CD4-positive, alpha-beta memory T cell (primary cell): Measurements from ENCODE around the gene ANAPC7. TPM values are rescaled to one million over a fixed set of nuclear protein-coding genes. Genes with fewer than 3 reads are reported as not detected.
"Not testable (repeated sequence)": the region's sequence is repeated elsewhere in the genome, so short reads cannot be mapped to it uniquely, and the experiment has no call there.

Experiments
- CTCF ChIA-PET: fragments of 350-600 bp; sonication (Branson Sonifier 250); formaldehyde crosslinking; loops from one replicate; lab custom pipeline; 2021; ENCODE audit warnings: inconsistent platforms; ENCODE audit not compliant: partially characterized antibody; lab: Charles Lee
- POLR2A ChIA-PET: fragments of 350-600 bp; sonication (Branson Sonifier 250); formaldehyde crosslinking; loops from one replicate; lab custom pipeline; 2021; ENCODE audit not compliant: partially characterized antibody; lab: Charles Lee
- DNase-seq, 5 donors: peaks; one replicate each; pipeline versions ENCODE4 v3.0.0 to v3.0.0-alpha.2; 2020 to 2022; ENCODE audit warnings: mixed read lengths in 1 of 5
- H3K27ac ChIP-seq: one replicate; pipeline ENCODE4 v1.7.0; 2013; ENCODE audit warnings: low read depth, low read length
- H3K27me3 ChIP-seq: 2 replicates; pipeline ENCODE4 v1.7.0; 2013; ENCODE audit warnings: mild to moderate bottlenecking, low read length, moderate library complexity; ENCODE audit not compliant: insufficient read depth
- H3K36me3 ChIP-seq: 2 replicates; pipeline ENCODE4 v1.7.0; 2013; ENCODE audit warnings: mild to moderate bottlenecking, low read length, moderate library complexity; ENCODE audit not compliant: insufficient read depth
- H3K4me1 ChIP-seq: 2 replicates; pipeline ENCODE4 v1.7.0; 2013; ENCODE audit warnings: mild to moderate bottlenecking, low read length, moderate library complexity; ENCODE audit not compliant: insufficient read depth
- H3K4me3 ChIP-seq, 2 donors: one replicate each; pipeline ENCODE4 v1.7.0; 2013; ENCODE audit warnings: low read length in 2 of 2, mild to moderate bottlenecking in 1 of 2
- H3K9me3 ChIP-seq, 2 donors: one replicate each; pipeline ENCODE4 v1.7.0; 2013; ENCODE audit warnings: low read length in 2 of 2, control low read depth in 1 of 2; ENCODE audit not compliant: control insufficient read depth in 1 of 2
- H3K27ac Mint-ChIP-seq, 7 donors: one replicate each; pipeline ENCODE4 v1.8.0; 2020 to 2021; ENCODE audit warnings: mixed read lengths in 7 of 7, mild to moderate bottlenecking in 6 of 7, inconsistent platforms in 3 of 7, moderate library complexity in 3 of 7
- H3K27me3 Mint-ChIP-seq, 2 donors: one replicate each; pipeline ENCODE4 v1.8.0; 2020 to 2021; ENCODE audit warnings: mixed read lengths in 2 of 2
- H3K36me3 Mint-ChIP-seq, 2 donors: one replicate each; pipeline ENCODE4 v1.8.0; 2020 to 2021; ENCODE audit warnings: mixed read lengths in 2 of 2, inconsistent platforms in 1 of 2, mild to moderate bottlenecking in 1 of 2
- H3K4me1 Mint-ChIP-seq, 4 donors: one replicate each; pipeline ENCODE4 v1.8.0; 2020 to 2021; ENCODE audit warnings: mixed read lengths in 4 of 4, mild to moderate bottlenecking in 1 of 4
- H3K4me3 Mint-ChIP-seq, 8 donors: one replicate each; pipeline ENCODE4 v1.8.0; 2020 to 2021; ENCODE audit warnings: mixed read lengths in 8 of 8, mild to moderate bottlenecking in 7 of 8, moderate library complexity in 6 of 8, inconsistent platforms in 3 of 8
- H3K9me3 Mint-ChIP-seq, 8 donors: one replicate each; pipeline ENCODE4 v1.8.0; 2020 to 2021; ENCODE audit warnings: mixed read lengths in 8 of 8, mild to moderate bottlenecking in 5 of 8, inconsistent platforms in 3 of 8, moderate library complexity in 1 of 8
- intact Hi-C: fragments of 100-400 bp; cut with micrococcal nuclease; formaldehyde crosslinking; loops from one replicate; pipeline ENCODE4 v1.15.1; 2023
- polyA plus RNA-seq, 2 donors: library from polyadenylated mRNA; unstranded; fragments of 300-500 nt; fragmentation: Illumina TruSeq; gene quantifications; one replicate each; pipeline ENCODE4 v1.2.3, GENCODE V29; 2021
- total RNA-seq, 2 experiments: library from RNA; stranded (reverse); gene quantifications; one replicate each; pipeline ENCODE4 v1.2.3, GENCODE V29; 2021

The ANAPC7 gene
- total and polyA plus RNA-seq, 4 experiments from 2014 or later, result 28.8 to 70.1 (median 50.4) TPM

- peak overlapping the region in 1 of 7 donors; percentile 24 for H3K27ac Mint-ChIP-seq
- intact Hi-C loops, H3K27me3 Mint-ChIP-seq, H3K4me3 ChIP-seq, DNase-seq, H3K4me1 Mint-ChIP-seq, H3K4me3 Mint-ChIP-seq, H3K9me3 Mint-ChIP-seq, POLR2A ChIA-PET, H3K27me3 ChIP-seq, H3K27ac ChIP-seq, H3K9me3 ChIP-seq, H3K4me1 ChIP-seq: not testable (repeated sequence)
- peaks cover 51 to 70% of the 10 kb centered on the region in 2 donors for H3K36me3 Mint-ChIP-seq
- CTCF ChIA-PET, result interaction anchor here (0.6 kb wide), 1 partner anchor 68 kb away, joined by 3 read pairs; no protein-coding TSS in a partner anchor
- H3K36me3 ChIP-seq, result peaks cover 67% of the 10 kb centered on the region
Measured at GRCh38 chr12:110378131-110378790, 25.2 kb downstream of the ANAPC7 start.

DNA sequence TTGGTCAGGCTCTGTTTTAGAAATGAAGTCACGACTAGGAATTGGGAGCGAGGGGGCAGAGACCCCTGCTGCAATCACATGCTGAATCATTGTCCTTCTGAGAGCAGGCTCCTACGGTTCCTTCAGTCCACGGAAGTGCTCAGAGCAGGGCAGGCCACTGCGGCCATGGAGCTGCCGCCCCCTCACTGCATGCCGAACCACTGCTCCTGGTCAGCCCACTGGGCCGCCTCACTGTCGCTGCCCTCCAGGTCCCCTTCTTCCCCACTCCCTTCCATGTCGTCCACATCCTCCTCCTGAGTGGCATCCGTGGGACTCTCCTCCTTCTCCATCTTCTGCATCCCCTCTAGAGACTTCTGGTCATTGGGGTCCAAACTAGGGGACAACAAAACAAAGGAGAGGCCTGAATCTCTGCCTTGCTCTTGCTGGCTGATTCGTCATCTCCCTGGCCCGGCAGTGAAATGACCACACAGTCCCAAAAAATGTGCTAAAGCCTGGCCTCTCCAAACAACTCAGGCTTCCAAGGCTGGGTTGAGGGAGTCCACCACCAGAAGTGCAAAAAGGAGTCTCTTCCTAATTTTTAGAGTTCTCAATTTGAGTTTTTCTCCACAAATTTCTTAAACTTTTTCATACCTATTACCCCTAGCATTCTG is 29.4 kb downstream of the ANAPC7 start:
- H3K9me3 ChIP-seq, result no peaks in the 10 kb centered on the region
- no peaks in the 10 kb centered on the region for H3K27me3 ChIP-seq
- H3K27ac ChIP-seq, result no peak overlapping the region
- CTCF ChIA-PET, result no interaction called here
- peaks cover 48% of the 10 kb centered on the region for H3K36me3 ChIP-seq
- POLR2A ChIA-PET, result no interaction called here
- intact Hi-C loops, result no loop called here
- H3K4me3 ChIP-seq, result no peak overlapping the region
- Mint-ChIP-seq H3K4me3 (no peak overlapping the region), H3K9me3 (no peaks in the 10 kb centered on the region), H3K36me3 (peaks cover 33 to 58% of the 10 kb centered on the region in 2 donors), H3K27ac (peak overlapping the region in 1 of 7 donors; percentile 29), H3K4me1 (peaks cover 0 to 5% (median 0%) of the 10 kb centered on the region in 4 donors), H3K27me3 (no peaks in the 10 kb centered on the region)
- H3K4me1 ChIP-seq, result no peaks in the 10 kb centered on the region
- DNase-seq, result no peak

DNA sequence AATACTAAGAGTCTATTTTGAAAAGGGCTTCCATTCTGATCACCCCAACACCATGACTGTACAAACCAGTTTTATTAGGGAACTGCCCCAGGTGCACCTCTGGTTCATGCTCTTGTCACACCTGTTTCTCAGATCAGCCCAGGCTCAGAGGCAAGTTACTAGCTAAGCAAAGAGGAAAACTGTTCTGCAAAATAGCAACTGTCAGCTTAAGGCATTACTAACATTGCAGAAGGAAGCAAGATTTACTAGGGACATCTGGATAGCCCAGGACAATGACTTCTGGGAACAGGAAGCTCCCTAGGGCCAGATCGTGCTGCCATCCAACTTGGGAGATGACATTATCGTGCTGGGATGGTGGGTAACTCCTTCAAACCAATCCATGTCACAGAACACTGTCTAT is 30.1 kb downstream of the ANAPC7 start:
- Histone ChIP-seq H3K27me3 (no peaks in the 10 kb centered on the region), H3K9me3 (no peaks in the 10 kb centered on the region), H3K4me1 (no peaks in the 10 kb centered on the region), H3K36me3 (peaks cover 46% of the 10 kb centered on the region), H3K27ac (no peak overlapping the region), H3K4me3 (no peak overlapping the region)
- H3K4me1 Mint-ChIP-seq, result peaks cover 0 to 5% (median 0%) of the 10 kb centered on the region in 4 donors
- ChIA-PET POLR2A (no interaction called here), CTCF (no interaction called here)
- H3K9me3 Mint-ChIP-seq, result no peaks in the 10 kb centered on the region
- peaks cover 29 to 54% of the 10 kb centered on the region in 2 donors for H3K36me3 Mint-ChIP-seq
- DNase-seq, result no peak
- intact Hi-C loops, result no loop called here
- no peak overlapping the region for H3K4me3 Mint-ChIP-seq
- H3K27ac Mint-ChIP-seq, result peak overlapping the region in 3 of 7 donors; percentile 30 to 52 (median 47)
- no peaks in the 10 kb centered on the region for H3K27me3 Mint-ChIP-seq

GRCh38 chr12:110373025-110373424 is 30.5 kb downstream of the ANAPC7 start:
- Mint-ChIP-seq H3K9me3 (no peaks in the 10 kb centered on the region), H3K4me3 (no peak overlapping the region), H3K4me1 (peaks cover 0 to 5% (median 0%) of the 10 kb centered on the region in 4 donors), H3K27me3 (no peaks in the 10 kb centered on the region), H3K36me3 (peaks cover 27 to 50% of the 10 kb centered on the region in 2 donors), H3K27ac (peak overlapping the region in 1 of 7 donors; percentile 14)
- peaks cover 46% of the 10 kb centered on the region for H3K36me3 ChIP-seq
- DNase-seq, result no peak
- POLR2A ChIA-PET, result no interaction called here
- intact Hi-C loops, result no loop called here
- H3K4me1 ChIP-seq, result no peaks in the 10 kb centered on the region
- no peaks in the 10 kb centered on the region for H3K27me3 ChIP-seq
- CTCF ChIA-PET, result no interaction called here
- H3K9me3 ChIP-seq, result no peaks in the 10 kb centered on the region
- no peak overlapping the region for H3K27ac ChIP-seq
- H3K4me3 ChIP-seq, result no peak overlapping the region

DNA sequence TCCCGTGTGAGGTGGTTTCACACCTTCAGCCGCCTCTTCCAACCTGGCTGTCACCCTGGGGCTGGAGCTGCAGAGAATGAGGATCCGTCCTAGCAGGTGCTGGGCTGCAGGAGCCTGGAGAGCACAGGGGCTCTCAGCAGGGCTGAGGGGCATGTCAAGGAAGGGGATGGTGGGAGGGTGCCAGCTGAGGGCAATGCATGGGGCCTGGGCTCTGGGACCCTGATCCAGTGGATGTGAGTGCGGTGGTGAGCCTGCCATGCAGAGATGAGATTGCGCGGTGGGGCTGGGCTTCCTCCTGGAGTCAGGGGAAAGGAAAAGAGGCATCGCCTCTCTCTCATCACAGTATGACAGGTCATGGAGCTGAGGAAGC is 31.5 kb downstream of the ANAPC7 start:
- POLR2A ChIA-PET, result no interaction called here
- CTCF ChIA-PET, result no interaction called here
- Histone ChIP-seq H3K4me1 (no peaks in the 10 kb centered on the region), H3K9me3 (no peaks in the 10 kb centered on the region), H3K27ac (no peak overlapping the region), H3K4me3 (no peak overlapping the region), H3K27me3 (no peaks in the 10 kb centered on the region), H3K36me3 (peaks cover 38% of the 10 kb centered on the region)
- no peak for DNase-seq
- Mint-ChIP-seq H3K4me3 (no peak overlapping the region), H3K27me3 (no peaks in the 10 kb centered on the region), H3K27ac (peak overlapping the region in 2 of 7 donors; percentile 41 to 43), H3K4me1 (peaks cover 0 to 5% (median 0%) of the 10 kb centered on the region in 4 donors), H3K36me3 (peaks cover 18 to 42% of the 10 kb centered on the region in 2 donors), H3K9me3 (no peaks in the 10 kb centered on the region)
- intact Hi-C loops, result no loop called here

- intact Hi-C loops, result no loop called here
- Histone ChIP-seq H3K27me3 (no peaks in the 10 kb centered on the region), H3K36me3 (peaks cover 37% of the 10 kb centered on the region), H3K27ac (no peak overlapping the region), H3K4me1 (no peaks in the 10 kb centered on the region), H3K4me3 (no peak overlapping the region), H3K9me3 (no peaks in the 10 kb centered on the region)
- ChIA-PET POLR2A (no interaction called here), CTCF (interaction anchor here (1.3 kb wide), 1 partner anchor 15 kb away, joined by 3 read pairs; no protein-coding TSS in a partner anchor)
- H3K27ac Mint-ChIP-seq, result peak overlapping the region in 3 of 7 donors; percentile 36 to 43 (median 41)
- no peaks in the 10 kb centered on the region for H3K9me3 Mint-ChIP-seq
- no peak overlapping the region for H3K4me3 Mint-ChIP-seq
- no peaks in the 10 kb centered on the region for H3K27me3 Mint-ChIP-seq
- no peak for DNase-seq
- peaks cover 0 to 5% (median 0%) of the 10 kb centered on the region in 4 donors for H3K4me1 Mint-ChIP-seq
- peaks cover 18 to 40% of the 10 kb centered on the region in 2 donors for H3K36me3 Mint-ChIP-seq
Measured at GRCh38 chr12:110371408-110372055, 32.0 kb downstream of the ANAPC7 start.

DNA sequence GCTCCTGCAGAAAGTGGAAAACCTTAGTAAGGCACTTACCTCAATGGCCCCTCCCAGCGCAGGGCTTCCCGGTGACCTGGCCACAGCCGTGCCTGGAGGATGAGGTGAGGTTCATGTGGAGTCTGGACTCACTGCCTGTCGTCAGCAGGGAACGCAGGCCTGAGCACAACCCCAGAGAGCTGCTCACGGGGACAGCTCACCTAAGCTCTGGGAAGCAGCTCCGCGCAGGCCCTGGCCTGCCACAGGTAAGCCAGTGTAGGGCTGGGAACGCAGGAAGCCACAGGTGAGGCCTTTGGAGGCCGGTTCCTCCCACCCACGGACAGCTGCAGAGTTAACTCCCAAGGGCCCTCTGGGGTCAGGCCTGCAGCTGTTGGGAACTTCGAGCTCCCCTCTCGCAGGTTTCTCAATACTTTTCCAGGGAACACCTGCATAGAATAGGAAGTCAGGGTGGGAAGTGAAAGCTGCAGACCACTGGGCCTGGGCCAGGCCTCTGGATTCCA is 32.7 kb downstream of the ANAPC7 start:
- Histone ChIP-seq H3K27ac (no peak overlapping the region), H3K36me3 (peaks cover 33% of the 10 kb centered on the region), H3K4me1 (no peaks in the 10 kb centered on the region), H3K9me3 (no peaks in the 10 kb centered on the region), H3K27me3 (no peaks in the 10 kb centered on the region), H3K4me3 (no peak overlapping the region)
- peak overlapping the region in 1 of 7 donors; percentile 25 for H3K27ac Mint-ChIP-seq
- peaks cover 14 to 35% of the 10 kb centered on the region in 2 donors for H3K36me3 Mint-ChIP-seq
- no peak for DNase-seq
- POLR2A ChIA-PET, result no interaction called here
- peaks cover 0 to 5% (median 0%) of the 10 kb centered on the region in 4 donors for H3K4me1 Mint-ChIP-seq
- H3K4me3 Mint-ChIP-seq, result no peak overlapping the region
- H3K9me3 Mint-ChIP-seq, result no peaks in the 10 kb centered on the region
- CTCF ChIA-PET, result interaction anchor here (1.3 kb wide), 1 partner anchor 14 kb away, joined by 3 read pairs; no protein-coding TSS in a partner anchor
- intact Hi-C loops, result no loop called here
- no peaks in the 10 kb centered on the region for H3K27me3 Mint-ChIP-seq
